ENCODE results near the gene POLR2L. TPM values are rescaled to one million over a fixed set of nuclear protein-coding genes. Genes with fewer than 3 reads are reported as not detected.
A peak's percentile ranks its signal among the peaks of the same experiment; 100 is the strongest.

The POLR2L gene
- total RNA-seq: 100 to 1,000 TPM in 2 of 4 donors, 10 to 100 TPM in 2; 71.7 to 140 (median 110) TPM

- TF ChIP-seq EP300 (IDR thresholded peaks at IDR 0.05) (peak in 1 of 2 donors; percentile 91), POLR2A (IDR thresholded peaks at IDR 0.05) (peak; percentile 49 to 88)
- TF ChIP-seq, protein P1, sequence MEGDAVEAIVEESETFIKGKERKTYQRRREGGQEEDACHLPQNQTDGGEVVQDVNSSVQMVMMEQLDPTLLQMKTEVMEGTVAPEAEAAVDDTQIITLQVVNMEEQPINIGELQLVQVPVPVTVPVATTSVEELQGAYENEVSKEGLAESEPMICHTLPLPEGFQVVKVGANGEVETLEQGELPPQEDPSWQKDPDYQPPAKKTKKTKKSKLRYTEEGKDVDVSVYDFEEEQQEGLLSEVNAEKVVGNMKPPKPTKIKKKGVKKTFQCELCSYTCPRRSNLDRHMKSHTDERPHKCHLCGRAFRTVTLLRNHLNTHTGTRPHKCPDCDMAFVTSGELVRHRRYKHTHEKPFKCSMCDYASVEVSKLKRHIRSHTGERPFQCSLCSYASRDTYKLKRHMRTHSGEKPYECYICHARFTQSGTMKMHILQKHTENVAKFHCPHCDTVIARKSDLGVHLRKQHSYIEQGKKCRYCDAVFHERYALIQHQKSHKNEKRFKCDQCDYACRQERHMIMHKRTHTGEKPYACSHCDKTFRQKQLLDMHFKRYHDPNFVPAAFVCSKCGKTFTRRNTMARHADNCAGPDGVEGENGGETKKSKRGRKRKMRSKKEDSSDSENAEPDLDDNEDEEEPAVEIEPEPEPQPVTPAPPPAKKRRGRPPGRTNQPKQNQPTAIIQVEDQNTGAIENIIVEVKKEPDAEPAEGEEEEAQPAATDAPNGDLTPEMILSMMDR (IDR thresholded peaks at IDR 0.05): peak in 2 of 5 experiments; percentile 73 to 87
- WGBS, 2 donors: 0 to 1% methylated on average over 1 to 51 of the region's 87 CpGs
- H3K36me3 ChIP-seq: peaks cover 0 to 43% (median 7%) of the 10 kb centered on the region in 3 donors
- H3K4me3 ChIP-seq: peak within 1 kb of the TSS; percentile 69 to 95 (median 79)
- no peaks in the 10 kb centered on the region for H3K9me3 ChIP-seq
- H3K27ac ChIP-seq: peak within 1 kb of the TSS; percentile 92 to 98 (median 94)
- no peaks in the 10 kb centered on the region for H3K27me3 ChIP-seq
- peak; percentile 77 to 88 for DNase-seq (ENCODE audit: low spot score in 2 of 2)
- H3K4me1 ChIP-seq: peaks cover 0 to 77% (median 48%) of the 10 kb centered on the region in 4 donors
Observed at GRCh38 chr11:842370-843002, at the start of gene POLR2L, which contains the start of gene TSPAN4. Gene POLR2L, minus strand, starts transcription at chr11:842529. Its CDS starts 21 bp downstream, at chr11:842508. Gene TSPAN4, plus strand, starts transcription at chr11:842852. Its CDS starts 7,453 bp downstream, at chr11:850305.

GRCh38 chr11:890794-891540 is 48.6 kb upstream of the POLR2L start:
- Histone ChIP-seq H3K27me3 (no peaks in the 10 kb centered on the region), H3K9me3 (no peaks in the 10 kb centered on the region), H3K4me1 (no peaks in the 10 kb centered on the region), H3K4me3 (no peak overlapping the region), H3K36me3 (peaks cover 0 to 89% (median 0%) of the 10 kb centered on the region in 3 donors), H3K27ac (no peak overlapping the region)
- no peak for DNase-seq (ENCODE audit: low spot score in 2 of 2)
- WGBS, 2 donors: 60 to 66% methylated on average over 15 to 16 of the region's 27 CpGs
- TF ChIP-seq POLR2A (IDR thresholded peaks at IDR 0.05) (no peak), EP300 (IDR thresholded peaks at IDR 0.05) (no peak)
- TF ChIP-seq, protein P1 (IDR thresholded peaks at IDR 0.05): no peak

DNA sequence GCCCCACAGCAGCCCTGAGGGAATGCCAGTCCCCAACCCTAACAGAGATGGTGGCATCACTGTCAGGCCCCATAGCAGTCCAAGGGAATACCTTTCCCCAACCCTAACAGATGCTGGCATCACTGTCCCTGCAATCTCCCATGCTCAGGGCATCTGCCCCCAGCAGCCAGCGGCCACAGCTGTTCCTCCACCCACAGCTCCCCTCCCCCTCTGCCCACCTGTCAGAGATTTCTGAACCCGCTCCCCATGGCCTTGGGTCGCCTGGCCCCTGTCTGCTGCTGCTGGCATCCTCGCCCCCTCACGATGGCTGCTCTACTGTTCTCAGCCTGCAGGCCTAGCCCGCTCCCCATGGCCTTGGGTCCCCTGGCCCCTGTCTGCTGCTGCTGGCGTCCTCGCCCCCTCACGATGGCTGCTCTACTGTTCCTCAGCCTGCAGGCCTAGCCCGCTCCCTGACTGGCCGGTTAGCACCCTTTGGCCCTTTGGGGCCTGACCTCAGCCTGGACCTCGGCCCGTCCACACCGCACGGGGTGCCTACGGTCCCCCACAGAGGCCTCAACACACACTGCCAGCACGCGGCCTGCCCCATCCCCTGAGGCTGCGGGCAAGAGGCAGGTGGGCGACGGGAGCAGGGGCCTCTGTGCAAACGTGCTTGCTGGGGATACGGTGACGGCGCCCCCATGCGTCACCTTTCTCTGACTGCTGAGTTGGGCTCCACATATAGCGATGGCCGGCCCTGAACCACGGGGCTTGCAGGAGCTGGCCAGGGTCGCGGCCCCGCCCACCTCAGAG is 47.6 kb upstream of the POLR2L start:
- Histone ChIP-seq H3K9me3 (no peaks in the 10 kb centered on the region), H3K27me3 (no peaks in the 10 kb centered on the region), H3K27ac (no peak overlapping the region), H3K4me1 (no peaks in the 10 kb centered on the region), H3K4me3 (no peak overlapping the region), H3K36me3 (peaks cover 0 to 87% (median 0%) of the 10 kb centered on the region in 3 donors)
- WGBS, 2 donors: 78 to 87% methylated on average over 15 to 21 of the region's 32 CpGs
- DNase-seq (ENCODE audit: low spot score in 2 of 2): no peak
- TF ChIP-seq POLR2A (IDR thresholded peaks at IDR 0.05) (no peak), EP300 (IDR thresholded peaks at IDR 0.05) (no peak)
- TF ChIP-seq, protein P1 (IDR thresholded peaks at IDR 0.05): no peak

GRCh38 chr11:889257-889656 is 46.9 kb upstream of the POLR2L start:
- H3K36me3 ChIP-seq: peaks cover 0 to 87% (median 0%) of the 10 kb centered on the region in 3 donors
- no peaks in the 10 kb centered on the region for H3K9me3 ChIP-seq
- no peaks in the 10 kb centered on the region for H3K4me1 ChIP-seq
- H3K4me3 ChIP-seq: no peak overlapping the region
- TF ChIP-seq POLR2A (IDR thresholded peaks at IDR 0.05) (no peak), EP300 (IDR thresholded peaks at IDR 0.05) (no peak)
- TF ChIP-seq, protein P1 (IDR thresholded peaks at IDR 0.05): no peak
- WGBS, 2 donors: 88 to 91% methylated on average over 11 to 13 of the region's 13 CpGs
- DNase-seq (ENCODE audit: low spot score in 2 of 2): no peak
- H3K27ac ChIP-seq: no peak overlapping the region
- H3K27me3 ChIP-seq: no peaks in the 10 kb centered on the region
